GM21423 (cell line): ENCODE data around the gene MPZ.

Source experiments
- ATAC-seq: cut with Tn5 transposase; IDR thresholded peaks from one replicate; pipeline ENCODE4 v1.9.1; 2021; ENCODE audit warnings: mild to moderate bottlenecking, moderate library complexity; ENCODE audit not compliant: unreplicated experiment

MPZ gene

DNA sequence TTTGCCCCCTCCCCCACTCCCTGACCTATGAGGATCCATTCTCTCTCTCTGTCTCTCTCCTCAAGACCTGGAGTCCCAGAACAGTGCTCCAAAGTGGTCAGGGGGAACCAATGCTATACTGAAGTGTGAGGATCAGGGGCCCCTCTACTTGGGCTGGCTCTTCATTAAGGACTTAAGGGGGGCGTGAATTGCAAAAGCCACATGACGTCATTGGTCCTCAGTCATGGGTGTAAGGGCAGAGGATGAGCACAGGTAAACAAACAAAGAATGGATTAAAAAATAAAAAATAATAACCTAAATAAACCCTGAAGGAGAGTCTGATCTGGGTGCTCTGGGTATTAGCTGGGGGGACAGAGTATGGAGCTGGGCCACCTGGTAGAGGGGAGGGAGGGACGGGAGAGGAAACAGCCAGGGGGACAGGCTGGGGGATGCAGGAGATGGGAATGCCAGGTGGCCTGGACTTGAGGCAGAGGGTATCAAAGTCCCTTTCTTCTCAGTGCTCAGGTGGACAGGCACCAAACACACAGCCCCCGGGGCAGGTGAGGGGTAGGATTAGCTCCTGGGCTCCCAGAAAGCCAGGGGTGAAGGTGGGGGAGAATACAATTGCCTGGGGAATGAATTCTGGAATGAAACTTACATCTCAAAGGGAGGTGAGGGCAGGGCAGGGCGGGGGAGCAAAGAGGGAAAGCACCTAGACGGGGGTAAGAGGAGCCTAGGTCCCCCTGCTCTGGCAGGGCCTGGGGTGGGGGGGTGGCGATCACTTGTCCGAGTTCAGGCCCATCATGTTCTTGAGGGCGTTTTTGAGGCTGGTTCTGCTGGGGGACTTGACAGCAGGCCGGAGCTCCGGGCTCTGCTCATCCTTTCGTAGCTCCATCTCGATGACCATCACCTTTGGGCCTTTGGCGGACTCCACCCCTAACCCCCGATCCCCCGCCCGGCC lies 4.6 kb downstream of the MPZ start:
- ATAC-seq, result no peak

DNA sequence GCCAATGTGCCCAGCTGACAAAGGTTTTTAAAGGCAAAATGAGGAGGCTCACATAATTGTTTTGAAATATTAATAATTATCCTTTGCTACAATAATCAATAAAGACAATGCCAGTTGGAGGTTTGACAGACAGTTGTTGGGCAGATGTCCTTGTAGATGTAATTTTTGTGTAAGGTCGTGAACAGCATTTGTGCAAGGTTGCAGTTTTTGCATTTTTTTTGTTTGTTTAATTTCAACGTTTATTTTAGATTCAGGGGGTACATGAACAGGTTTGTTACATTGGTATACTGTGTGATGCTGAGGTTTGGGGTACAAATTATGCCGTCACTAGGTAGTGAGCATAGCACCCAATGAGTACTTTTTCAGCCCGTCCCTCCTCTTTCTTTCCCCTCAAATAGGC lies 9.3 kb downstream of the MPZ start:
- no peak for ATAC-seq

DNA sequence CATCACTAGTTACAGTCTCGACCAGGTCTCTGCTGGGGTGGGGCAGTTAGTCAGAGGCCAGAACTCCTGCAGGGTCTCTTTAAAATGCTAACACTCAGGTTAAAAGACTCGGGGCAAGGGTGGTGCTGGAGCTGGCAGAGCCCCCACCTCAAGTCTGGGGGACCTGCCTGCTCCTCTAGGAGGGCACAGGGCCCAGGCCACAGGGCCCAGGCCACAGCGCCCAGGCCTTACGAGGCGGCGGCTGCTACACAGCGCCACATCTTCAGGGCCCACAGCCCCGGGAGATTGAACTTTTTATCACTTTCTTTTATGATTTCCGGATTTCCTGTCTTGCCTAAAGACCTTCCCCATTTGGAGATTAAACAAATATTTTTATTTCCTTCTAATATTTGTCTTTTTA lies 10.4 kb downstream of the MPZ start:
- ATAC-seq, result no peak

DNA sequence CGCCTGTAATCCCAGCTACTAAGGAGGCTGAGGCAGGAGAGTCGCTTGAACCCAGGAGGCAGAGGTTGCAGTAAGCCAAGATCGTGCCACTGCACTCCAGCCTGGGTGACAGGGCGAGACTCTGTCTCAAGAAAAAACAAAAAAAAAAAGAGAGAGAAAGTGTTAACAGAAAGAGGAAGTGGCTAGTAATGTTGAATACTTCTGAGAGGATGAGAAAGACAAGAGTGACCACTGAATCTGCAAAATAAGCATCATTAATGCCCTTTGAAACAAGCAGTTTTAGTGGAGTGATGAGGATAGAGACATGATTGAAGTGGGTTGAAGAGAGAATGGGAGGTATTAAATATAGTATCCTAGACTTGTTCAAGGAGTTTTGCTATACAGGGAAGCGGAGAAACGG lies 11.7 kb downstream of the MPZ start:
- ATAC-seq, result no peak

GRCh38 chr1:161297415-161297814 lies 12.4 kb downstream of the MPZ start:
- no peak for ATAC-seq

GRCh38 chr1:161290779-161291178 lies 19.0 kb downstream of the MPZ start:
- ATAC-seq, result no peak

- no peak for ATAC-seq
Observed at GRCh38 chr1:161287482-161288054, 22.2 kb downstream of the MPZ start.

DNA sequence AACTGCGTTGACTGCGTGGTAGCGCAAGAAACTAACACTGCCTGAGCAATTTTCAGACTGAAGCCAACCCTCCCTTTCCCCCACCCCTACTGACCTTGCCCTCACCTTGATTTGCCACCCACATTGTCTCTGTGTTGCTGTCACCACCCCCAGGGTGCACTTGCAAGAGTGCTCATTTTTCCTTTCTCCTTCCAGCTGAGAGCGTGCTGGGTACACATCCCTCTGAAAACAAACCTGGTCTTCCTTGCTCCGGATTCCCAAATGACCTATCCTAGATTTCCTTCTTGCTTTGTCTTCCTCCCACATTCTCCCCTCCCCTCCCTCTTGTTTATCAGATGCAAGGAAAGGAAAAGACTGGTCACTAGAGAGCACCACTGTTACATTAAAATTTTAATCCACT lies 24.2 kb downstream of the MPZ start:
- ATAC-seq, result no peak

DNA sequence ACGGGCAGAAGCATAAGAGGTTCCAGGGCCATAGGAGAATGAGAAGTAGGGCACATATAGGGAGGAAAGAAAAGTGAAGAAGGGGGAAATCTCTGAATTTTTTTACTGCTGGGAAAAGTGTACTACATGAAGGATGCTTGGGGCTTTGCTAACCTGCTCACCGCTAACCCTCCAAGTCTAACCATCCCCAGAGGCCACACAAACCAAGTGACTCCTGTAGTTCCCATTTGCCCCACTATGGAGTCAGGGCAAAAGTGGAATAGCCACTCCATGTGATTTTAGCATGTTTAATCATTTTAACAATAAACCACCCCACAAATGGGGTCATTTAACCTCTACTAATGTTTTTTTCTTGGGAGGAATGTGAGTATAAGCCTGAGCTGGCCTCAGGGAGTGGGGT lies 24.7 kb downstream of the MPZ start:
- ATAC-seq, result no peak

DNA sequence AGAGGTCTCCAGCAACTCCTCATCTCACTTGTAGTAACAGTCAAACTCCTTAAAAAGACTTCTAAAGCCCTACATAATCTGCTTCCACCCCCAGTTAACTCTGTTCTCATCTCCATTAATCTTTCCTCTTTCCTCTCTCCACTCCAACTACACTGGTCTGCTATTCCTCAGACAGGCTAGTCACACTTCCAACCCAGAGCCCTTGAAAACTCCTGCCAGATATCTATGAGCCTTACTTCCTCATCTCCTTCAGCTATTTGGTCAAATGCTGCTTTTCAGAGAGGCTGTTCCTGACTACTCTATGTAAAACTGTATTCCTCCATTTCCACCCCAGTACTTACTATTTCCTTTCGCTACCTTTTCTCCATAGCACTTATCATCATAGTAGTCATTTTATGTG lies 26.8 kb downstream of the MPZ start:
- no peak for ATAC-seq

- ATAC-seq, result no peak
Observed at GRCh38 chr1:161274874-161275273, 34.9 kb downstream of the MPZ start.

DNA sequence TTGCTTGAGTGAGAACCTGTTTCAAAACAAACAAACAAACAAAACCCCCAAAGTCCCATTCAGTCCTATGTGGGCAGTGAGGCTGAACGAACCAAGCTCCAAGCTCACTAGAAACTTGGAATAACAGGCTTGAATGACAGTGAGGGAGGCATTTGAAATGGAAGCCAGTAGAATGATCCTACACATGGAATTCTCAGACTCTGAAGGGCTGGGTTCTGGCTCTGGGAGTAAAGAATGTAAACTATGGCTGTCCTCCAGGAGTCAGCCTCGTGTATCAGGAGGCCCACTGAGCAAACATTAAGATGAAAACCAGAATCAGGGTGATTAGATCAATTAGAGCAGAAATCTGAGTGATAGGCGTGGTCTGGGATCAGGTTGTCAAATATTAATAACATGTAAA lies 36.4 kb downstream of the MPZ start:
- no peak for ATAC-seq

DNA sequence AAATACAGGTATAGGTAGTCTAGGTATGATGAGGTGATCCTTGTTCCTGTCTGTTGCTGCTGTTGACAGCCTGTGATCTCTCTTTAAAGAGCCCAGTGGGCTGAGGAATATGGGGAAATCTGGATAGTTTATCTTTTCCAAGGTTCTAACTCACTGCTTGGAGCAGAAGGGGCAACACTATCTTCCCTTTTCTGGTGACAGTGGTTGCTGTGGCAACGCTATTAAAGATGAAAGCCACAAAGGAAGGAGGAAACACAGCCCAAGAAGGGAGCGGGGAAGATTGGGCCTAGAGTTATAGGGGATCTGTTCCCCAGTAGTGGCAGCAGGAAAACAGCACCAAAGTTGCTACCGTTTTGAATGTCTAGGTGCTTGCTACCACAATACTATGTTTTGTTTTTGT lies 42.4 kb downstream of the MPZ start:
- ATAC-seq, result no peak

DNA sequence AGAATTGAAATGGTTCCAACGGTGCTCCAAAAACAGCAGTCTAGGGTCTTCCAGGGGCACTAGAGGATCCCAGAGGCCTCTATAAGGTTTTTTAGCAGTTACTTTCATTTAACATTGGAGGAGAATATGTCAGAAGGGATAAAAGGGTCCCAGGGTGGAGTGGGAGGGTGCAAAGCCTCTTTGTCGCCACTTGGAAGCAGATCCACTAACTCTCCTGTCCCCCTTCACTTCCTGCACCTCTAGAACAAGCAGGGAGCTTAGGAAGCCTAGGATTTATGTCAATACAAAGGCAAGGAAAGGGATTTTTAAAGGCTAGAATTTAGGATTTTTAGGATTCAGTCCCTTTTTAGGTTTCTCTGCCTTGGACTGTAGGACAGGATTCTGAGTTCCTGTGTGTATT lies 42.9 kb downstream of the MPZ start:
- ATAC-seq, result no peak

DNA sequence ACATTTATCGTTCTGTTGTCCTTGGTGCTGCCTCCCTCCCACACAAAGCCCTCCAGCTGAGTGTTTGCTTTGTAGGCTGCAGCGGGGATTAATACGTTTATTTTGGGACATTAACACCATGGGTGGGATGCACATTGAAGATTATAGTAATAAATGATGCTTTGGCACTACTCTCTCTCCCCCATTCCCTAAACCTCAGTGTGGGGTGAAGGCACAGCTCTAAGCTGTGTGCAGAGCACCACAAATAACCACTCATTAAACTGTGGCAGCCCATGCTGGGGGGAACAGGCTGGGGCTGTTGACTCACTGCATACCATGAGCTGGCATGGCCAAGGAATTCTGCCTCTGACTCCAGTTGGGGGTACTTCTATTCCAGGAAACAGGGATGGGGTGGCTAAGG lies 43.6 kb downstream of the MPZ start:
- ATAC-seq, result no peak

DNA sequence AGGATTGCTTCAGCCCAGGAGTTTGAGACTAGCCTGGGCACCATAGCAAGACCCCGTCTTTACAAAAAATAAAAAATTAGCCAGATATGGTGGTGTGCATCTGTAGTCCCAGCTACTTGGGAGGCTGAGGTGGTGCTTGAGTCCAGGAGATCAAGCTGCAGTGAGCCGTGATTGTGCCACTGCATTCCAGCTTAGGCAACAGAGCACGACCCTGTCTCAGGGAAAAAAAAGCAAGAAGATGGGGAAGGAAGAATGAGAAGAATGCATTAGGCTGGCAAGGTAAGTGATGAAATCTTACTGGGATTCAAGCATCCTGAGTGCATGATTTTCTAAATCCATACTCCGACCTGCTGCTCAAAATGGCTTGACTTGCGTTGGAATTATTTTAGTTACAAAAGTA lies 44.5 kb downstream of the MPZ start:
- no peak for ATAC-seq

GRCh38 chr1:161261261-161262235 lies 48.2 kb downstream of the MPZ start:
- no peak for ATAC-seq

DNA sequence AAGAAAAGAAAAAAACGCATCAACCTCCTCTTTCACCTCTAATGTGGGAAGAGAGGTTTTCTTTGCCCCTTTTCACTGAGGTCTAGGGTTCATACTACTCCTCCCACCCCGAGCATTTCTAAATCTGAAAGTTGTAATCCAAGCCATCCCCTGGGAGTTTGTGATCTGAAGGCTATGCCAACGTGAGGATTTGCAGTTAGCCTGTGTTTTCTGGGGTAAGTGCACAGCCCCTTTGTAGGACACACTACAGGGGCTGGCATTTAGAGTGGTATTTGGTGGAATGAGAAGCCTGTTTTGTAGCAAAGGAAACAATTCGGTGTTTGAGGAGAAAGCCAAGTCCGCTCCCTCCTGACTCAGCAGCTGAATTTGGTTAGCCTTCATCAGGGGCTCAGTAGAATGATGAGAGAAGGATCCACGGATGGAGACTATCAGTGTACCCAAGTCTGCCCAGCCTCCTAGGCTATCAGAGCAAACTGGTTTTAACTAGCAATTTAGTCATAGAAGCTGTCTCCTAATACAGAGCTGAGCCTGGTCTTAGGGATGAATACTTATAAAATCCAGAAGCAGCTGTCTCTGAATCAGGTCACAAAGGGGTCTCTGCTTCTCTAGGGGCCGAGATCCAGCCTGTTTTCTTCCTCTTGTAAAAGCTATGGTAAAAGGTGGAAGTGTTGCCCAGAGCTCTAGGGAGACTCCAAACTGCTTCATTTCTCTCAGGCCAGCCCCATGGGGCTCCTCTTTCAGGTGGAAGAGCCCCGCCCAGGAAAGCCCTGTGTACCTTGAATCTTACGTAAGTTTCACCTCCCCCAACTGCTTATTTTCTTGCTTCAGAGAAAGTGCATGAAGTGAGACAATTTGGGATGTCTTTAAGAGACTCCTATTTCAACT lies 49.1 kb downstream of the MPZ start:
- no peak for ATAC-seq

DNA sequence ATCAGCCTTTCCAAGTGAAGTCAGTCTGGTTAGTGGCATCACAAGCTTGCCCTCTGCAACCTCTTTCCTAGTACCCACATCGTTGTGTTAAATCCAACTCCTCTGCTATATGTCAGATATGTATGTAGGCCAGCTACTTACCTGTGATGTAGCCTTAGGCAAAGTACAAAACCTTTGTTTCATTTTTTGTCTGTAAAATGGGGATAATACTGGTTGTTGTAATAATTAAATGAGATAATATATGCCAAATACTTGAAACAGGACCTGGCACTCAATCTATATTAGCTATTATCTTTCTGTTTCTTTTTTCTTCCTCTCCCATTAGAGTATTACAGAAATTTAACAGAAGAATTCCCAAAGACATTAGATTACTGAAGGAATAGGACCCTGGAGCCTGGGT lies 50.0 kb downstream of the MPZ start:
- ATAC-seq, result no peak

DNA sequence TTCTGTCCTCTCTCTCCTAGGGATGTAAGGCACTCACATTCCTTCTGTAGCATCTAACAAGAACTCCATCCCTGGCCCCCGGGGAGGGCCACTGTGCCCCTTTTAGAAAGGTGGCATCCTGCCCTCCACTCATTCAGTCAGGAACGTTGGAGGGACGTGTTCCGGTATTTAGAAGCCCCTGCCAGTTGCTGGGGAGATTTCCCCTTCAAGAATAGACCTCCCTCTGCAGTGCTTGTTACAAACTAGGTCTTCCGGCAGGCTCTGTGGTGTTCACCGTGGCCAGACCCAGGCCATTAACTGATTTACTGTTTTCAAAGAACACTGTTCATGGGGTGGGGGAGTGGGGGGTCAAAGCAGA lies 50.4 kb downstream of the MPZ start:
- ATAC-seq, result no peak
